Measurements from ENCODE around the gene MREG. TPM values are rescaled to one million over a fixed set of nuclear protein-coding genes. Genes with fewer than 3 reads are reported as not detected.

Gene MREG
- total RNA-seq, 1 donor from 2014 or later: 0.22 TPM

DNA sequence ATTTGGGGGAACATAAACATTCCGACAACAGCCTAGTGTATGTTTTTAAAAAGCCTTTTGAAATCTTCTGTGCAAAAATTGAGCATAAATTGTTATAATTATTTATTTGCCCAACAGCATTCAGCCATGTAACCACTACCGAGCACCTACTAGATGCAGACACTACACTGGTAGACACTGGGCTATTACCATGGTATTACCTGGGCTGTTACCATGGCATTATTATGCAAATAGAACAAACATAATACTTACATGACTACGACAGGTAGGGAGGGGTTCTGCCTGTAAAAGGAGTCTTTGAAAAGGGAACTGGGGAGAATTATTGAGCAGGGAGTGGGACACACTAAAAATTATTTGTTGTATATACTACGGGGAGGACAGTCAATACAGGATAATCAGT, 116.4 kb downstream of the MREG start:
- intact Hi-C loops (cut with micrococcal nuclease): no loop called here
- no peaks in the 10 kb centered on the region for H3K27me3 ChIP-seq (ENCODE audit: low read depth)
- no peak for DNase-seq
- no peak for TF ChIP-seq CTCF (IDR thresholded peaks at IDR 0.05; ENCODE audit: borderline replicate concordance)
- no peaks in the 10 kb centered on the region for H3K4me1 ChIP-seq
- no peak overlapping the region for H3K4me3 ChIP-seq
- no peaks in the 10 kb centered on the region for H3K36me3 ChIP-seq
- H3K9me3 ChIP-seq (replicated peaks): peaks cover 4% of the 10 kb centered on the region
- no peak overlapping the region for H3K27ac ChIP-seq (replicated peaks)

- TF ChIP-seq CTCF (IDR thresholded peaks at IDR 0.05; ENCODE audit: borderline replicate concordance): no peak
- H3K27me3 ChIP-seq (ENCODE audit: low read depth): no peaks in the 10 kb centered on the region
- DNase-seq: no peak
- intact Hi-C loops (cut with micrococcal nuclease): no loop called here
- H3K9me3 ChIP-seq (replicated peaks): peaks cover 4% of the 10 kb centered on the region
- H3K27ac ChIP-seq (replicated peaks): no peak overlapping the region
- H3K4me3 ChIP-seq: no peak overlapping the region
- no peaks in the 10 kb centered on the region for H3K36me3 ChIP-seq
- no peaks in the 10 kb centered on the region for H3K4me1 ChIP-seq
Measured at GRCh38 chr2:215895330-215895729, 118.0 kb downstream of the MREG start.

Other genes starting within 250 kb of the MREG start
- gene PECR, start 68.3 kb upstream of the MREG start, total RNA-seq: 4.0 TPM
- gene TMEM169, start 68.4 kb upstream of the MREG start, total RNA-seq: 0.25 TPM
- gene XRCC5, start 95.8 kb upstream of the MREG start, total RNA-seq: 110 TPM

Measured in left ventricle myocardium inferior (tissue), 1 donor.